Renal pelvis (tissue), 4 donors: ENCODE results near the gene MYOCD. TPM values are rescaled to one million over a fixed set of nuclear protein-coding genes. Genes with fewer than 3 reads are reported as not detected.

ENCODE experiments used
- DNase-seq: peaks from one replicate; pipeline ENCODE4 v3.0.0-alpha.2; 2013
- polyA plus RNA-seq, 3 donors: library from polyadenylated mRNA; unstranded; fragments of 120-200 nt; gene quantifications; one replicate each; pipeline ENCODE4 v1.2.1, GENCODE V29; 2013; ENCODE audit not compliant: insufficient read length in 3 of 3

MYOCD gene
- polyA plus RNA-seq, 3 donors, result 2.2 to 6.4 (median 6.3) TPM

GRCh38 chr17:12744786-12745185 lies 79.1 kb downstream of the MYOCD start:
- DNase-seq, result no peak

- no peak for DNase-seq
These were observed 79.8 kb downstream of the MYOCD start for GRCh38 chr17:12745486-12745885.

- DNase-seq, result no peak
These were observed 91.1 kb downstream of the MYOCD start for GRCh38 chr17:12756786-12757185.

- DNase-seq, result no peak
These were observed 93.4 kb downstream of the MYOCD start for GRCh38 chr17:12759090-12759489.

GRCh38 chr17:12765548-12765947 lies 99.9 kb downstream of the MYOCD start:
- no peak for DNase-seq

GRCh38 chr17:12768255-12768654 lies 102.6 kb downstream of the MYOCD start:
- no peak for DNase-seq

GRCh38 chr17:12769981-12770380 lies 104.3 kb downstream of the MYOCD start:
- no peak for DNase-seq

- DNase-seq, result no peak
These were observed 107.5 kb downstream of the MYOCD start for GRCh38 chr17:12773153-12773552.

- DNase-seq, result no peak
These were observed 123.4 kb downstream of the MYOCD start for GRCh38 chr17:12789075-12789480.

- DNase-seq, result peak; percentile 68
These were observed 124.0 kb downstream of the MYOCD start, which contains the start of gene ARHGAP44 for GRCh38 chr17:12789481-12790248. Gene ARHGAP44 (plus strand): TSS chr17:12789498. CDS start chr17:12789839, 341 bp downstream.

- DNase-seq, result peak; percentile 11
These were observed 124.8 kb downstream of the MYOCD start for GRCh38 chr17:12790249-12791106.

GRCh38 chr17:12794919-12795532 lies 129.3 kb downstream of the MYOCD start:
- DNase-seq, result no peak

GRCh38 chr17:12800855-12801365 lies 135.2 kb downstream of the MYOCD start:
- DNase-seq, result no peak

- DNase-seq, result no peak
These were observed 140.9 kb downstream of the MYOCD start for GRCh38 chr17:12806630-12807029.

GRCh38 chr17:12808723-12809122 lies 143.0 kb downstream of the MYOCD start:
- no peak for DNase-seq

- no peak for DNase-seq
These were observed 147.2 kb downstream of the MYOCD start for GRCh38 chr17:12812877-12813276.

- DNase-seq, result no peak
These were observed 148.0 kb downstream of the MYOCD start for GRCh38 chr17:12813664-12814063.

GRCh38 chr17:12814718-12815117 lies 149.0 kb downstream of the MYOCD start:
- no peak for DNase-seq

GRCh38 chr17:12815642-12816141 lies 150.0 kb downstream of the MYOCD start:
- DNase-seq, result no peak
